IMR-90 (cell line): Measurements from ENCODE around the gene HDHD5.

Experiments used
- CTCF ChIP-seq: conservative IDR thresholded peaks from 2 replicates; pipeline ENCODE4 v1.5.1; 2012; ENCODE audit warnings: mild to moderate bottlenecking, low read depth, low read length, improper control_type of control experiment
- POLR2A ChIP-seq: IDR thresholded peaks from 2 replicates; pipeline ENCODE4 v1.6.1; 2012; ENCODE audit warnings: mild to moderate bottlenecking, low read depth, low read length
- USF2 ChIP-seq: fragments of 150-350 bp; IDR thresholded peaks from 2 replicates; pipeline ENCODE4 v1.6.1; 2017; ENCODE audit warnings: mild to moderate bottlenecking, antibody characterized with exemption, low read length, low read depth

GRCh38 chr22:17106785-17107546 lies 52.1 kb downstream of the HDHD5 start:
- TF ChIP-seq CTCF (no peak), POLR2A (no peak), USF2 (no peak)
